ENCODE data around the gene CCSAP.

The CCSAP gene

DNA sequence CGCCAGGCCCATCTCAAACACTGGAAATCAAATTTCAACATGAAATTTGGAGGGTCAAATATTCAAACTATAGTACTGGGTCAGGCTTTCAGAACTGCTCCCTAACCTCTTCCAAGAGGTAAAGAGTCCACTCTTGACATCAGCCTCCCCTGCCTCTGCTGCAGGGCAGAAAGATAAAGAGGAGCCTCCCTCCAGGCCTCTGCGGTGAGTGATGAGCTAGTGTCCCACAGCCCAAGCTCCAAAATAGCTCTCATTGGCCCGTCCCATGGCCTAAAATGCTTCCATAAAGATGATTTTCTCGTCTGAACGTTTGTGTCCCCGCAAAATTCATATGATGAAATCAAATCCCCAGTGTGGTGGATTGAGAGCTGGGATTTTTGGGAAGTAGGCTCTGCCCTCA, 33.7 kb upstream of the CCSAP start:
- DNase-seq (ENCODE audit: low spot score), result no peak
- in situ Hi-C loops (cut with MboI; ENCODE audit: low pct_unique_long_range_greater_than_20kb, low sequenced_read_pairs, unreplicated experiment), result no loop called here
- TF ChIP-seq, protein P1, sequence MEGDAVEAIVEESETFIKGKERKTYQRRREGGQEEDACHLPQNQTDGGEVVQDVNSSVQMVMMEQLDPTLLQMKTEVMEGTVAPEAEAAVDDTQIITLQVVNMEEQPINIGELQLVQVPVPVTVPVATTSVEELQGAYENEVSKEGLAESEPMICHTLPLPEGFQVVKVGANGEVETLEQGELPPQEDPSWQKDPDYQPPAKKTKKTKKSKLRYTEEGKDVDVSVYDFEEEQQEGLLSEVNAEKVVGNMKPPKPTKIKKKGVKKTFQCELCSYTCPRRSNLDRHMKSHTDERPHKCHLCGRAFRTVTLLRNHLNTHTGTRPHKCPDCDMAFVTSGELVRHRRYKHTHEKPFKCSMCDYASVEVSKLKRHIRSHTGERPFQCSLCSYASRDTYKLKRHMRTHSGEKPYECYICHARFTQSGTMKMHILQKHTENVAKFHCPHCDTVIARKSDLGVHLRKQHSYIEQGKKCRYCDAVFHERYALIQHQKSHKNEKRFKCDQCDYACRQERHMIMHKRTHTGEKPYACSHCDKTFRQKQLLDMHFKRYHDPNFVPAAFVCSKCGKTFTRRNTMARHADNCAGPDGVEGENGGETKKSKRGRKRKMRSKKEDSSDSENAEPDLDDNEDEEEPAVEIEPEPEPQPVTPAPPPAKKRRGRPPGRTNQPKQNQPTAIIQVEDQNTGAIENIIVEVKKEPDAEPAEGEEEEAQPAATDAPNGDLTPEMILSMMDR (IDR thresholded peaks at IDR 0.05; ENCODE audit: extremely low read depth, insufficient read depth, missing control alignments), result no peak

DNA sequence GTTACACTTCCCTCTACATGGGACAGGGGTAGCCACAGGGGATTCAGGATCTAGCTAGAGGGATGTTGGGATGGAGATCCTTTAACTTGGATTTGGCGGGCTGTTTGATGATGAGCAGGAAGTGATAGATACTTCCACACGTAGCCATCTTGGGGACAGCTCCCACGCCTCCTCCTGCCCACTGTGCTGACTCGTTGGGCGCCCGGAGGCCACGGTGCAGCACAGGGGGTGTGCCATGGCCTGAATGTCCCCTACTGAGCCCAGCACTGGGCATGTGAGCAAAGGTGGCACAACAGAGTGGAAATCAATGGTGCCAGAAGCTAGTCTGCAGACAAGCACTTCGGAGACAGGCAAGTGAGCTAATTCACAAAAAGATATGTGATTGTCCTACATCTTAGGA, 31.6 kb upstream of the CCSAP start:
- no peak for DNase-seq (ENCODE audit: low spot score)
- TF ChIP-seq, protein P1 (IDR thresholded peaks at IDR 0.05; ENCODE audit: extremely low read depth, insufficient read depth, missing control alignments), result no peak
- in situ Hi-C loops (cut with MboI; ENCODE audit: low pct_unique_long_range_greater_than_20kb, low sequenced_read_pairs, unreplicated experiment), result no loop called here

DNA sequence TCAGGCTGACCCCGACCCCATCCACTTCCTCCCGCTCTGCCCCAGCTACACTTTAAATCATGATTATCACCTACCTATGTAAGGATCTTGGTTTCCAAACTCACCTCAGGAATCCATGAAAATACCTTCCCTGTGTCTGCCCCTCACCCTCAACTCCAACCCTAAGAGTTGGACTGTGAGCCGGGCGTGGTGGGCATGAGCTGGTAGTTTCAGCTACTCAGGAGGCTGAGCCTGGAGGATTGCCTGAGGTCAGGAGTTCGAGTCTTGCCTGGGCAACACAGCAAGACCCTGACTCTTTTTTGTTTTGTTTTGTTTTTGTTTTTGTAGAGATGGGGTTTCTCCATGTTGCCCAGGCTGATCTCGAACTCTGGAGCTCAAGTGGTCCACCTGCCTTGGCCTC, 30.5 kb upstream of the CCSAP start:
- DNase-seq (ENCODE audit: low spot score), result no peak
- in situ Hi-C loops (cut with MboI; ENCODE audit: low pct_unique_long_range_greater_than_20kb, low sequenced_read_pairs, unreplicated experiment), result no loop called here
- TF ChIP-seq, protein P1 (IDR thresholded peaks at IDR 0.05; ENCODE audit: extremely low read depth, insufficient read depth, missing control alignments), result no peak

DNA sequence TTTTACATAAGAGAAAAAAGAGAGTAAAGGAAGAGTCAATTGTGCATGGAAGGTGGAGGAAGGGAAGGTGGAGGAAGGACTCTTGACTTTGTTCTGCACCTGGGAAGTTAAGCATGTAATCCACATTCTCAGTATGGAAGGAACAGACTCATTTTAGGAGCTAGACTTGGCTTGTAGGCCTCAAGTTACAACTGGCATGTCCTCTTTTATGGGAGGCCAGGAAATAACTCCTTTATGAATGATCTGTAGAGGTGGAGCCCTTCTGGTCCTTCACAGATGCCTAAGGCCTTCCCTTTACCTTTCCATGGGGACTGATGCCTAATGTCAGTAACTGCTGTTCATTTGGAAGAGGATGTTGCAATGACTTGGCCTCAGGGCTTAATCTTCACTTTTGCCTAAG, 29.4 kb upstream of the CCSAP start:
- TF ChIP-seq, protein P1 (IDR thresholded peaks at IDR 0.05; ENCODE audit: extremely low read depth, insufficient read depth, missing control alignments), result no peak
- DNase-seq (ENCODE audit: low spot score), result no peak
- in situ Hi-C loops (cut with MboI; ENCODE audit: low pct_unique_long_range_greater_than_20kb, low sequenced_read_pairs, unreplicated experiment), result no loop called here

DNA sequence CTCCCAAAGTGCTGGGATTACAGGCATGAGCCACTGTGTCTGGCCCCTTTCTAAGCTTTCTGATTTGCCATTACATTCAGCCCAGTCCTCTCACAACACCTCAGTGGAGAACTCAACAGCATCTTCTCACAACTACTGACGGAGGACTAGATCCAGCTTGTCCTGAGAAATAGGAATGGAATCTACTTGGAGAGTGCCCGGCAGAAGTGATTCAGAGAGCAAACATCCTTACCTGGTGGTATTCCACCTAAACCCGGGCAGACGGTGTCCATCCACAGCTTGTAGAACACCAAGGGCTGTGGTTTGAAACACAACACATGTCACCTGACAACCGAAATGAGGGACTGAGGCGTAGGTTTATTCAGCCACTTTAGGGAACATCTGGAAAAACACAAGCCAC, 28.8 kb upstream of the CCSAP start:
- DNase-seq (ENCODE audit: low spot score), result no peak
- TF ChIP-seq, protein P1 (IDR thresholded peaks at IDR 0.05; ENCODE audit: extremely low read depth, insufficient read depth, missing control alignments), result no peak
- in situ Hi-C loops (cut with MboI; ENCODE audit: low pct_unique_long_range_greater_than_20kb, low sequenced_read_pairs, unreplicated experiment), result no loop called here

DNA sequence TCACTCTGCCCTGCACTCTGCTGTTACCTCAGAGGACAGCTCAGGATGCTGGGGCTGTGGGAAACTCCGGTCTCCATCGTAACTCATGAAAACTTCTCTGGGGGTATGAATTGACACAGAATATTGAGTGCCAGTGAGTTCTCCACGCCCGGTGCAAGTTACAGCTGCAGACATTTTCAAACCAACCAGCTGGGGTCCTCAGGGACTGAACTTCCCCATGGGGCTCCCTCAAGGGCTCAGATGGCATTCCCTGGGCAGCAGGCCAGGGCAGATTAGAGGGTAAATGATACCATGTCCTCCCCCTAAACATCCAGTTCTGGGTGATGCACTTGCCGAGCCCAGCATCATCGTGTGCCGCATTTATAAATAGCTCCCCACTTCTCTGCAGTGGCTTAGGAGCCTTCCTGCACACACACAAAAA, 27.8 kb upstream of the CCSAP start:
- peak; percentile 18 for DNase-seq (ENCODE audit: low spot score)
- in situ Hi-C loops (cut with MboI; ENCODE audit: low pct_unique_long_range_greater_than_20kb, low sequenced_read_pairs, unreplicated experiment), result no loop called here
- TF ChIP-seq, protein P1 (IDR thresholded peaks at IDR 0.05; ENCODE audit: extremely low read depth, insufficient read depth, missing control alignments), result no peak

DNA sequence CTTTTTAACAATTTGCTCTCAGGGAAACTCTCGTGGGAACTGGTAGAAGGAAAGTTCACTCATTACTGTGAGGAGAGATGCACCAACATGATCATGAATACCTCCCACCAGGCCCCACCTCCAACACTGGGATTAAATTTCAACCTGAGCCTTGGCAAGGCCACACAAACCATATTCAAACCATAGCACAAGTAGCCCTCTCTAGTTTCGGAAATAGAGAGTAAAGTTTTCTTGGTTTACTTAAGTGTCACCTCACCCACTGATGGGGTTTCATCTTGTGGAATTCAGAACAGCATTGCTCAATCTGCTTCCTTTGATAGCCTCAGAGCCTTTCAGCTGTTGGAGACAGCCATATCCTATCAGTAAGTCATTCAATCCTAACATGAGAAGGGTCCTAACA, 25.5 kb upstream of the CCSAP start:
- in situ Hi-C loops (cut with MboI; ENCODE audit: low pct_unique_long_range_greater_than_20kb, low sequenced_read_pairs, unreplicated experiment), result no loop called here
- TF ChIP-seq, protein P1 (IDR thresholded peaks at IDR 0.05; ENCODE audit: extremely low read depth, insufficient read depth, missing control alignments), result no peak
- no peak for DNase-seq (ENCODE audit: low spot score)

Measured in GM13977 (cell line).